Measurements from ENCODE around the gene CR2. TPM values are rescaled to one million over a fixed set of nuclear protein-coding genes. Genes with fewer than 3 reads are reported as not detected.

Gene CR2
- polyA plus RNA-seq, 1 donor from 2014 or later, result not detected

- Histone ChIP-seq H3K4me3 (ENCODE audit: low read length) (no peak overlapping the region), H3K4me2 (ENCODE audit: low read length) (no peak overlapping the region), H3F3A (ENCODE audit: insufficient read depth, low read length, poor library complexity, severe bottlenecking) (no peaks in the 10 kb centered on the region), H3K27ac (ENCODE audit: low read length) (no peak overlapping the region), H4K20me1 (ENCODE audit: insufficient read depth) (no peaks in the 10 kb centered on the region), H3K9ac (ENCODE audit: low read length) (no peak overlapping the region), H3K27me3 (ENCODE audit: insufficient read depth, low read depth, low read length) (no peaks in the 10 kb centered on the region), H3K36me3 (ENCODE audit: insufficient read depth, low read length) (no peaks in the 10 kb centered on the region), H3K9me2 (ENCODE audit: insufficient read depth, low read length) (no peaks in the 10 kb centered on the region), H3K79me2 (replicated peaks; ENCODE audit: insufficient read depth, low read length) (no peaks in the 10 kb centered on the region), H3K9me3 (ENCODE audit: low read length) (no peaks in the 10 kb centered on the region), H2AFZ (ENCODE audit: low read depth, low read length) (no peak overlapping the region)
- no peak for TF ChIP-seq SMC3 (conservative IDR thresholded peaks at IDR 0.05; ENCODE audit: poor library complexity)
- TF ChIP-seq MXI1 (conservative IDR thresholded peaks at IDR 0.05; ENCODE audit: poor library complexity, severe bottlenecking), result no peak
- no peak for TF ChIP-seq POLR2AphosphoS5 (IDR thresholded peaks at IDR 0.05)
Observed at GRCh38 chr1:207427832-207428585, 26.1 kb upstream of the CR2 start.

DNA sequence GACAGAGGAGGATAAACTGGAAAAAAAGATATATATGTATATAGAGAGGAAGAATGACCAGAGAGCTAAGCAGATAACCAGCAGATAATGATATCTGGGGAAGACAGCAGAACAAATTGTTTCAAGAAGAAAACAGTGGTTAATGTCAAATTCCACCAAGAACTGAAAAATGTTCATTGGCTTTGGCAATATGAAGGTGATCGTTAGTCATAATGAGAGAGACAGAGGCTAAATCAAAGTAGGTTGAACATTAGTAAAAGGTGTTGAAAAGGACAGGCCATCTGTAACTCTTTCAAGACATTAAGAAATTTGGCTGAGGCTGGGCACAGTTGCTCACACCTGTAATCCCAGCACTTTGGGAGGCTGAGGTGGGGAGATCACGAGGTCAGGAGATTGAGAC, 25.3 kb upstream of the CR2 start:
- Histone ChIP-seq H3K9me2 (ENCODE audit: insufficient read depth, low read length) (no peaks in the 10 kb centered on the region), H3K36me3 (ENCODE audit: insufficient read depth, low read length) (no peaks in the 10 kb centered on the region), H2AFZ (ENCODE audit: low read depth, low read length) (no peak overlapping the region), H3K9ac (ENCODE audit: low read length) (no peak overlapping the region), H3K4me3 (ENCODE audit: low read length) (no peak overlapping the region), H3K79me2 (replicated peaks; ENCODE audit: insufficient read depth, low read length) (no peaks in the 10 kb centered on the region), H3K9me3 (ENCODE audit: low read length) (no peaks in the 10 kb centered on the region), H3K27ac (ENCODE audit: low read length) (no peak overlapping the region), H4K20me1 (ENCODE audit: insufficient read depth) (no peaks in the 10 kb centered on the region), H3F3A (ENCODE audit: insufficient read depth, low read length, poor library complexity, severe bottlenecking) (no peaks in the 10 kb centered on the region), H3K27me3 (ENCODE audit: insufficient read depth, low read depth, low read length) (no peaks in the 10 kb centered on the region), H3K4me2 (ENCODE audit: low read length) (no peak overlapping the region)
- no peak for TF ChIP-seq POLR2AphosphoS5 (IDR thresholded peaks at IDR 0.05)
- no peak for TF ChIP-seq EP300 (conservative IDR thresholded peaks at IDR 0.05; ENCODE audit: poor library complexity, severe bottlenecking)
- TF ChIP-seq TAF1 (IDR thresholded peaks at IDR 0.05; ENCODE audit: low read depth), result no peak
- TF ChIP-seq CTCF (IDR thresholded peaks at IDR 0.05; ENCODE audit: poor library complexity, severe bottlenecking), result no peak
- no peak for TF ChIP-seq MXI1 (conservative IDR thresholded peaks at IDR 0.05; ENCODE audit: poor library complexity, severe bottlenecking)
- TF ChIP-seq RAD21 (conservative IDR thresholded peaks at IDR 0.05), result no peak
- TF ChIP-seq REST (IDR thresholded peaks at IDR 0.05; ENCODE audit: borderline replicate concordance), result no peak
- TF ChIP-seq EZH2 (IDR thresholded peaks at IDR 0.05; ENCODE audit: borderline replicate concordance, insufficient read depth, low read length, poor library complexity, severe bottlenecking), result no peak
- no peak for TF ChIP-seq SMC3 (conservative IDR thresholded peaks at IDR 0.05; ENCODE audit: poor library complexity)

Data from neural cell (in vitro differentiated cells).